ENCODE results near the gene STARD13.

Gene STARD13

GRCh38 chr13:33283195-33283911 lies 2.2 kb downstream of the STARD13 start:
- DNase-seq (ENCODE audit: low read depth): no peak
- peak overlapping the region; percentile 95 for H3K4me3 ChIP-seq (replicated peaks; ENCODE audit: low read depth, low read length)
- TF ChIP-seq CTCF (IDR thresholded peaks at IDR 0.05; ENCODE audit: low read length, missing control alignments): no peak

GRCh38 chr13:33281951-33282595 lies 3.5 kb downstream of the STARD13 start:
- TF ChIP-seq CTCF (IDR thresholded peaks at IDR 0.05; ENCODE audit: low read length, missing control alignments): no peak
- H3K4me3 ChIP-seq (replicated peaks; ENCODE audit: low read depth, low read length): no peak overlapping the region
- DNase-seq (ENCODE audit: low read depth): peak; percentile 41

- TF ChIP-seq CTCF (IDR thresholded peaks at IDR 0.05; ENCODE audit: low read length, missing control alignments): no peak
- no peak overlapping the region for H3K4me3 ChIP-seq (replicated peaks; ENCODE audit: low read depth, low read length)
- no peak for DNase-seq (ENCODE audit: low read depth)
Observed at GRCh38 chr13:33280923-33281322, 4.6 kb downstream of the STARD13 start.

- DNase-seq (ENCODE audit: low read depth): no peak
- no peak overlapping the region for H3K4me3 ChIP-seq (replicated peaks; ENCODE audit: low read depth, low read length)
- TF ChIP-seq CTCF (IDR thresholded peaks at IDR 0.05; ENCODE audit: low read length, missing control alignments): no peak
Observed at GRCh38 chr13:33280279-33280905, 5.2 kb downstream of the STARD13 start.

- DNase-seq (ENCODE audit: low read depth): peak; percentile 77
- no peak overlapping the region for H3K4me3 ChIP-seq (replicated peaks; ENCODE audit: low read depth, low read length)
- TF ChIP-seq CTCF (IDR thresholded peaks at IDR 0.05; ENCODE audit: low read length, missing control alignments): no peak
Observed at GRCh38 chr13:33279414-33280278, 5.9 kb downstream of the STARD13 start.

GRCh38 chr13:33278913-33279312 lies 6.6 kb downstream of the STARD13 start:
- no peak overlapping the region for H3K4me3 ChIP-seq (replicated peaks; ENCODE audit: low read depth, low read length)
- DNase-seq (ENCODE audit: low read depth): no peak
- no peak for TF ChIP-seq CTCF (IDR thresholded peaks at IDR 0.05; ENCODE audit: low read length, missing control alignments)

Measured in fibroblast of pulmonary artery (primary cell).